ENCODE data around the gene PRAMEF33.
"Not testable (repeated sequence)": the region's sequence is repeated elsewhere in the genome, so short reads cannot be mapped to it uniquely, and the experiment has no call there.

PRAMEF33 gene, protein sequence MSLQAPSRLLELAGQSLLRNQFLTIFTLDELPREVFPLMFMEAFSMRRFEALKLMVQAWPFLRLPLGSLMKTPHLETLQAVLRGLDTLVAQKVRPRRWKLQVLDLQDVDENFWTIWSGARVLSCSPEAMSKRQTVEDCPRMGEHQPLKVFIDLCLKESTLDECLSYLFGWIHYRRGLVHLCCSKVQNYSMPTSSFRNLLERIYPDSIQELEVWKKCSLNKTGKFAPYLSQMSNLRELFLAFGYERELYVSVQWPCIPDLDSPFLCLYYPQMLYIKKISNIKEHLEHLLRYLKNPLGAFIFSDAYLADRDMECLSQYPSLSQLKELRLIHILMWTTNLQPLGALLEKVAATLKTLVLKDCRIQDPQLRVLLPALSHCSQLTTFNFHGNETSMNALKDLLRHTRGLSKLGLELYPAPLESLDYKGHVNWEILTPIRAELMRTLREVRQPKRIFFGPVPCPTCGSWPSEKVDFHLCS

GRCh38 chr1:13303239-13303638 is at the start of gene PRAMEF33:
PRAMEF33 (plus strand) TSS chr1:13303539; CDS start chr1:13305955, 2,416 bp downstream.
- H3K36me3 ChIP-seq (ENCODE audit: control insufficient read depth in 1 of 2, insufficient read depth in 2 of 2, low read length in 2 of 2); H3K9ac ChIP-seq (ENCODE audit: low read depth in 1 of 2, low read length in 2 of 2); H3K4me3 ChIP-seq (ENCODE audit: low read depth in 1 of 2, low read length in 2 of 2); H3K27ac ChIP-seq (ENCODE audit: low read depth, low read length); H3K9me3 ChIP-seq (ENCODE audit: control insufficient read depth in 1 of 2, low read length in 2 of 2); H3K4me1 ChIP-seq (ENCODE audit: control insufficient read depth in 1 of 2, insufficient read depth in 2 of 2, low read length in 2 of 2); H3K27me3 ChIP-seq (ENCODE audit: control insufficient read depth in 1 of 2, insufficient read depth in 2 of 2, low read length in 2 of 2): not testable (repeated sequence)

GRCh38 chr1:13253898-13254297 is 49.4 kb upstream of the PRAMEF33 start, which contains the start of gene PRAMEF5:
PRAMEF5 (plus strand) TSS chr1:13254198; CDS start chr1:13259269, 5,071 bp downstream.
- not testable (repeated sequence) for H3K36me3 ChIP-seq (ENCODE audit: control insufficient read depth in 1 of 2, insufficient read depth in 2 of 2, low read length in 2 of 2); H3K4me1 ChIP-seq (ENCODE audit: control insufficient read depth in 1 of 2, insufficient read depth in 2 of 2, low read length in 2 of 2); H3K9ac ChIP-seq (ENCODE audit: low read depth in 1 of 2, low read length in 2 of 2); H3K27ac ChIP-seq (ENCODE audit: low read depth, low read length); H3K4me3 ChIP-seq (ENCODE audit: low read depth in 1 of 2, low read length in 2 of 2); H3K27me3 ChIP-seq (ENCODE audit: control insufficient read depth in 1 of 2, insufficient read depth in 2 of 2, low read length in 2 of 2); H3K9me3 ChIP-seq (ENCODE audit: control insufficient read depth in 1 of 2, low read length in 2 of 2)

DNA sequence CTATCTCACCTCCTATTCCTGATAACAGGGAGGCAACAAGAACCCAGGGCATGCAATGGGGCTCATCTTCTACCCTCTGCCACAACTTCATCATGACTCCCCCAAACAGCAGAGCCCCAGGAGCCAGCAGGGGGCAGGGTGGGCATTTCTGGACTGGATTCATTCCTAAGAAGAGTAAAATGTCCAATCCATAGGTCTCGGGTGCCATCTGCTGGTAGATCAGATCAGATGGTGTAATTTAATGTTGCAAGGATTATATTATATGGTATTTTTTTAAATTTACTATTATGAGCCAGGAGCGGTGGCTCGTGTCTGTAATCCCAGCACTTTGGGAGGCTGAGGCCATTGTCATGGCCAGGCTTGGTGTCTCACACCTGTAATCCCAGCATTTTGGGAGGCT is 38.2 kb upstream of the PRAMEF33 start:
- H3K9me3 ChIP-seq (ENCODE audit: control insufficient read depth in 1 of 2, low read length in 2 of 2); H3K27me3 ChIP-seq (ENCODE audit: control insufficient read depth in 1 of 2, insufficient read depth in 2 of 2, low read length in 2 of 2); H3K9ac ChIP-seq (ENCODE audit: low read depth in 1 of 2, low read length in 2 of 2); H3K4me3 ChIP-seq (ENCODE audit: low read depth in 1 of 2, low read length in 2 of 2); H3K4me1 ChIP-seq (ENCODE audit: control insufficient read depth in 1 of 2, insufficient read depth in 2 of 2, low read length in 2 of 2); H3K36me3 ChIP-seq (ENCODE audit: control insufficient read depth in 1 of 2, insufficient read depth in 2 of 2, low read length in 2 of 2); H3K27ac ChIP-seq (ENCODE audit: low read depth, low read length): not testable (repeated sequence)

DNA sequence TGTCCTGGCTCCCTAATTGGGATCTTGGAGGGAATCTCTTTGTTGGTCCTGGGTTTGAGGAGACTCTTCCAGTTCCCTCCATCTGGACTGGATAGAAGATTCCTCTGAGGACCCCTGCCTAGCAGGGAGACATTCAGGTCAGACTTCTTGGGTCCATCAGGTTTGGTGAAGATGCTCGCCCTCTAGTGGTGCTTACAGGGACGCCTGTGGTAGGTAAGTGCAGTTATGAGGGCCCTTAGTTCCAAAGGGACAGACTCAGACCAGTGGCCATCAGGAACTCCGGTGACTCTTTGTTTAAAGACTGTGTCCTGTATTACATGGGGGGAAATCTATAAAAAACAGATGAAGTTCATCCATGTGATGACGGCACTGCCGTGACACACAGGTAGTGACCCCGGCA is 26.3 kb upstream of the PRAMEF33 start:
- not testable (repeated sequence) for H3K36me3 ChIP-seq (ENCODE audit: control insufficient read depth in 1 of 2, insufficient read depth in 2 of 2, low read length in 2 of 2); H3K27ac ChIP-seq (ENCODE audit: low read depth, low read length); H3K9me3 ChIP-seq (ENCODE audit: control insufficient read depth in 1 of 2, low read length in 2 of 2); H3K4me1 ChIP-seq (ENCODE audit: control insufficient read depth in 1 of 2, insufficient read depth in 2 of 2, low read length in 2 of 2); H3K27me3 ChIP-seq (ENCODE audit: control insufficient read depth in 1 of 2, insufficient read depth in 2 of 2, low read length in 2 of 2); H3K4me3 ChIP-seq (ENCODE audit: low read depth in 1 of 2, low read length in 2 of 2); H3K9ac ChIP-seq (ENCODE audit: low read depth in 1 of 2, low read length in 2 of 2)

DNA sequence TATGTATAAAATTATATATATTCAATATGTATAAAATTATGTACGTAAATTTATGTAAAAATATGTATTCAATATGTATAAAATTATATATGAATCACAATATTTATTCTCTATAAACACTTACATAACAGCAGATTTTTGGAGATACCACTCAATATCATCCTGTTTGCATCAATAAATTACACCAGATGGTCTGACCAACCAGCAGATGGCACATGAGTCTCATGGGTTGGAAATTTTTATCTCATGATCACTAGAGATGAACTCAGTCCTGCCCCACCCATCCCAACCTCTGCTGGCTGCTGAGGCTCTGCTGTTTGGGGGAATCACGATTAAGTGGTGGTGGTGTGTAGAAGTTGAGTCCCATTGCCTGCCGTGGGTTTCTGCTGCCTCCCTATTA is 23.7 kb upstream of the PRAMEF33 start:
- not testable (repeated sequence) for H3K9me3 ChIP-seq (ENCODE audit: control insufficient read depth in 1 of 2, low read length in 2 of 2); H3K27ac ChIP-seq (ENCODE audit: low read depth, low read length); H3K27me3 ChIP-seq (ENCODE audit: control insufficient read depth in 1 of 2, insufficient read depth in 2 of 2, low read length in 2 of 2); H3K4me1 ChIP-seq (ENCODE audit: control insufficient read depth in 1 of 2, insufficient read depth in 2 of 2, low read length in 2 of 2); H3K36me3 ChIP-seq (ENCODE audit: control insufficient read depth in 1 of 2, insufficient read depth in 2 of 2, low read length in 2 of 2); H3K4me3 ChIP-seq (ENCODE audit: low read depth in 1 of 2, low read length in 2 of 2); H3K9ac ChIP-seq (ENCODE audit: low read depth in 1 of 2, low read length in 2 of 2)

DNA sequence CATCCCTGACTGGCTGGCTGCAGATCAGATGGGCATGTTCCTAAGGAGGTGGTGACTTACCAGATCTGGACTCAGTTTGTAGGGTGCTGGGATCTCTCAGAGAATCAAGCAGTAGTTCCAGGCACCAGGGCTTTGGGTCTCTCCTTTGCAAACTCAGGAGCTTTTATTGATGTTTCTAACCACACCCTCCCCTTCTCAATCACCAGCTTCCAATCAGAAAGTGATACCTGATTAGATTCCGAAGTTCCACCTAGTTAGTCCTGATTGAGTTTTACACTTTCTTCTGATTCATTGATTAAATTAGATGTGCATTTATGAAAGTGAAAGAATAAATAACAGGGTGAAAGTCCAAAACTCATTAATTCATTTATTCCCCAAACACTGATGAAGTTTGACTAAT is 18.3 kb upstream of the PRAMEF33 start, which contains the start of gene PRAMEF8:
Gene PRAMEF8 (minus strand): TSS at position 101 of the 400 bp plus-strand sequence. CDS start 1,046 bp downstream, outside the sequence.
- not testable (repeated sequence) for H3K27me3 ChIP-seq (ENCODE audit: control insufficient read depth in 1 of 2, insufficient read depth in 2 of 2, low read length in 2 of 2); H3K4me1 ChIP-seq (ENCODE audit: control insufficient read depth in 1 of 2, insufficient read depth in 2 of 2, low read length in 2 of 2); H3K4me3 ChIP-seq (ENCODE audit: low read depth in 1 of 2, low read length in 2 of 2); H3K9ac ChIP-seq (ENCODE audit: low read depth in 1 of 2, low read length in 2 of 2); H3K36me3 ChIP-seq (ENCODE audit: control insufficient read depth in 1 of 2, insufficient read depth in 2 of 2, low read length in 2 of 2); H3K9me3 ChIP-seq (ENCODE audit: control insufficient read depth in 1 of 2, low read length in 2 of 2); H3K27ac ChIP-seq (ENCODE audit: low read depth, low read length)

DNA sequence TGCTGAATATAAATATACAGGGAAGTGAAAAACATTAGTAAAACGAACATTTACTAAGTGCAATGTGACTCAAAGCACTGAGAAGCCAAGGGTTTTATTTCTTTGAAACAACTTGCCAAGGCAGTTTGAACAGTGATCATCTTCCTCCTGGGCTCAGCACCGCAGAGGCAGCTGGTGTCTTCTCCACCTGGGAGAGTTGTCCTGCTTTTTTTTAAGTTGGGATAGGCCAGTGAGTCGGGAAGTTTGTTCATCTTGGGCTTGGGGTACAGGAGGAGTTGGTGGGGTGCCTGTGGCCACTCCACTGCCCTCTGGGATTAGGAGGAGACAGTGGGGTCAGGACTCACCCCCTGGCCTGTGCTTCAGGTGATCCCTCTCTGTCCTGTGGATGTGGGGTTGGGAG is 14.3 kb upstream of the PRAMEF33 start:
- H3K27me3 ChIP-seq (ENCODE audit: control insufficient read depth in 1 of 2, insufficient read depth in 2 of 2, low read length in 2 of 2); H3K9ac ChIP-seq (ENCODE audit: low read depth in 1 of 2, low read length in 2 of 2); H3K27ac ChIP-seq (ENCODE audit: low read depth, low read length); H3K4me3 ChIP-seq (ENCODE audit: low read depth in 1 of 2, low read length in 2 of 2); H3K36me3 ChIP-seq (ENCODE audit: control insufficient read depth in 1 of 2, insufficient read depth in 2 of 2, low read length in 2 of 2); H3K9me3 ChIP-seq (ENCODE audit: control insufficient read depth in 1 of 2, low read length in 2 of 2); H3K4me1 ChIP-seq (ENCODE audit: control insufficient read depth in 1 of 2, insufficient read depth in 2 of 2, low read length in 2 of 2): not testable (repeated sequence)

DNA sequence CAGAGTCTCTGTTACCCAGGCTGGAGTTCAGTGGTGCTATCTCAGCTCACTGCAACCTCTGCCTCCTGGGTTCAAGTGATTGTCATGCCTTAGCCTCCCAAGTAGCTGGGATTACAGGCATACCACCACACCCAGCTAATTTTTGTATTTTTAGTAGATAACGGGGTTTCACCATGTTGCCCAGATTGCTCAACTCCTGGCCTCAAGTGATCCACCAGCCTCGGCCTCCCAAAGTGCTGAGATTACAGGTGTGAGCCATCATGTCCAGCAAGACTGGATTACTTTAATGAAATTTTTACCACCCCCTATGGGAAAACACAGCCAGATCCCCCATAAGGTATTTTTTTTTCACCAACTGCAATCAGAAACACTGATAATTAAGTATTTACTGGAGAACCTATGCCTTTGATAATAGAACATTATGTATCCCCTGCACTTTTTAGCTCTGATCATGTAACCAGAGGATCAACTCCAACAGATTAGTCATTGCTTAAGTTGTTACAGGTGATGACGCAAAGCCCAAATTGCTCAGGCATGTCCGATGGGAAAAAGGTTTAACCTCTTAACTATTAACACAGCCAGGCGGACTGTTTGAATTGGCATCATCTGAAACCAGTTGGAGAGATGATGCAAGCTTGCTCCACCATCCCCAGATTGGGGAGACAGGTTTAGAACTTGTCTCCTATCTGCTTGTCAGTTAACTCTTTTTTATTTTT is 6.0 kb upstream of the PRAMEF33 start:
- H3K4me3 ChIP-seq (ENCODE audit: low read depth in 1 of 2, low read length in 2 of 2); H3K9ac ChIP-seq (ENCODE audit: low read depth in 1 of 2, low read length in 2 of 2); H3K27me3 ChIP-seq (ENCODE audit: control insufficient read depth in 1 of 2, insufficient read depth in 2 of 2, low read length in 2 of 2); H3K36me3 ChIP-seq (ENCODE audit: control insufficient read depth in 1 of 2, insufficient read depth in 2 of 2, low read length in 2 of 2); H3K4me1 ChIP-seq (ENCODE audit: control insufficient read depth in 1 of 2, insufficient read depth in 2 of 2, low read length in 2 of 2); H3K27ac ChIP-seq (ENCODE audit: low read depth, low read length); H3K9me3 ChIP-seq (ENCODE audit: control insufficient read depth in 1 of 2, low read length in 2 of 2): not testable (repeated sequence)

DNA sequence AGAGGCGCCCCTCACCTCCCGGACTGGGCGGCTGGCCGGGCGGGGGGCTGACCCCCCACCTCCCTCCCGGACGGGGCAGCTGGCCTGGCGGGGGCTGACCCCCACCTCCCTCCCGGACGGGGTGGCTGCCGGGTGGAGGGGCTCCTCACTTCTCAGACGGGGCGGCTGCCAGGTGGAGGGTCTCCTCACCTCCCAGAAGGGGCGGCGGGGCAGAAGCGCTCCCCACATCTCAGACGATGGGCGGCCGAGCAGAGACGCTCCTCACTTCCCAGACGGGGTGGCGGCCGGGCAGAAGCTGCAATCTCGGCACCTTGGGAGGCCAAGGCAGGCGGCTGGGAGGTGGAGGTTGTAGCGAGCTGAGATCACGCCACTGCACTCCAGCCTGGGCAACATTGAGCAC is 4.6 kb upstream of the PRAMEF33 start:
- not testable (repeated sequence) for H3K36me3 ChIP-seq (ENCODE audit: control insufficient read depth in 1 of 2, insufficient read depth in 2 of 2, low read length in 2 of 2); H3K9me3 ChIP-seq (ENCODE audit: control insufficient read depth in 1 of 2, low read length in 2 of 2); H3K4me3 ChIP-seq (ENCODE audit: low read depth in 1 of 2, low read length in 2 of 2); H3K4me1 ChIP-seq (ENCODE audit: control insufficient read depth in 1 of 2, insufficient read depth in 2 of 2, low read length in 2 of 2); H3K9ac ChIP-seq (ENCODE audit: low read depth in 1 of 2, low read length in 2 of 2); H3K27ac ChIP-seq (ENCODE audit: low read depth, low read length); H3K27me3 ChIP-seq (ENCODE audit: control insufficient read depth in 1 of 2, insufficient read depth in 2 of 2, low read length in 2 of 2)

DNA sequence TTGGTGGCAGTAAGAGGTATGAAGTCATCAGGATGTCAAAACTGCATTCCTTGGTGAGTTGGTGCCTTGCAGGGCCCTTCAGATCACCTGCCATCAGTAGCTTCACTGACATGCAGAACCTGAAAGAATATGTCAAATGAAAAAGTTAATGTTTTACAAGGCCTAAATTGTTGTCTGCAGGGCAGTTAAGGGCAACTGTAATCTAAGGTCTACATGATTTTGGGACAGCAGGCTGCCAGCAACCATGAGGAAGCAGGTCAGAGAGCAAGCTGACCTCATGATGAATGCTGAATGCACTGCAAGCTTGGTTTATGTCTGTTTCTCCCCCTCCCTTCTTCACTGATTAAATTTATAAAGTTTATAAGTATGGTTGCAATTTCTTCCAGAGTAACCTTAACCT is 1.1 kb upstream of the PRAMEF33 start:
- H3K27ac ChIP-seq (ENCODE audit: low read depth, low read length); H3K9me3 ChIP-seq (ENCODE audit: control insufficient read depth in 1 of 2, low read length in 2 of 2); H3K36me3 ChIP-seq (ENCODE audit: control insufficient read depth in 1 of 2, insufficient read depth in 2 of 2, low read length in 2 of 2); H3K27me3 ChIP-seq (ENCODE audit: control insufficient read depth in 1 of 2, insufficient read depth in 2 of 2, low read length in 2 of 2); H3K4me1 ChIP-seq (ENCODE audit: control insufficient read depth in 1 of 2, insufficient read depth in 2 of 2, low read length in 2 of 2); H3K4me3 ChIP-seq (ENCODE audit: low read depth in 1 of 2, low read length in 2 of 2); H3K9ac ChIP-seq (ENCODE audit: low read depth in 1 of 2, low read length in 2 of 2): not testable (repeated sequence)

All from duodenal mucosa (tissue), 2 donors.